ENCODE measurements around the gene BTG3.

The BTG3 gene

DNA sequence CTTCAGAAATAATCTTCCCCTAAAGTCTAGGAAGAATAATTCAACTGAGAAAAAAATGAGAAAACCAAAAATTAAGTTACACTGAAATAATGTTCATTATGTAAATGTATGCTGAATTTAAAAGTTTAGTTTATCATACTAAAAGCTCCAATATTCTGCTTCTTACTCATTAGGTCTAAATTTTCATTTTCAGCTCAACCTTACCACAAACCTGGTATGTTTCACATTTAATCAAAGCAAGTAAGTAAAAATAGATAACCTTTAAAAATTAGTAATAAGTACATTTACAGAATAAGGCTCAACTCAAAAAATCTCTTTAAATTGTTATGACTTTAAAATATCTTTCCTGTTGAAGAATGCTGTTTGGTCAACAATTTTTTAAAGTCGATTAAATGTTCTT is 15.0 kb downstream of the BTG3 start:
- H3K4me3 ChIP-seq, result no peak overlapping the region
- no peak overlapping the region for H3K27ac ChIP-seq

- Histone ChIP-seq H3K27ac (no peak overlapping the region), H3K4me3 (no peak overlapping the region)
Observed at GRCh38 chr21:17590430-17590829, 22.3 kb downstream of the BTG3 start.

GRCh38 chr21:17585875-17586450 is 26.7 kb downstream of the BTG3 start:
- no peak overlapping the region for H3K4me3 ChIP-seq
- no peak overlapping the region for H3K27ac ChIP-seq

DNA sequence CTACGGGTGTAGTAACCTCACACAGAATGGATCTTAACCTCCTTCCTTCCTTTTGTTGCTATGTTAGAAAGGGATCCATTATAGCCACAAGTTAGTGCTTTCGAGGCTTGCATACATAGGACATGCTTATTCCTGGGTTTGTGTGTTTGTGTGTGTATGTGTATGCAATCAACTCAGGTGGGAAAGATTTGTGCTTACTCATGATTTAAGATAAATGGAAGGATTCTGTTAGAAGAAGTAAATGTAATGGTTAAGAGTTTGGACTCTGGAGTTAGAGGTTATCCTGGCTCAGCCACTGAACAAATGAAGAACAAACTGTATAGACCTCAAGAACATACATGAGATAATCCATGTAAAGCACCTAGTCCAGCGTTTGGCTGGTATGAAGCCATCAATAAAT is 28.8 kb downstream of the BTG3 start:
- Histone ChIP-seq H3K27ac (no peak overlapping the region), H3K4me3 (no peak overlapping the region)

DNA sequence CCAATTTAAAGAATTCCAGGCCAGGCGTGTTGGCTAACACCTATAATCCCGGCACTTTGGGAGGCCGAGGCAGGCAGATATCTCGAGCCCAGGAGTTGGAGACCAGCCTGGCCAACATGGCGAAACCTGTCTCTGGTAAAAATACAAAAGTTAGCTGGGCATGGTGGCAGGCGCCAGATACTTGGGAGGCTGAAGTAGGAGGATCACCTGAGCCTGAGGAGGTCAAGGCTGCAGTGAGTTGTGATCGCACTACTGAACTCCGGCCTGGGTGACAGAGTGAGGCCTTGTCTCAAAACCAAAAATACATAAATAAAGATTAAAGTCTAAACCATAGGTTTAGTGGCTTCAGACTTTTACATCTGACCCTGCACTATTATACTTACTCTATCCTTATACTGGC is 32.4 kb downstream of the BTG3 start:
- H3K4me3 ChIP-seq, result no peak overlapping the region

GRCh38 chr21:17578876-17579275 is 33.8 kb downstream of the BTG3 start:
- H3K4me3 ChIP-seq, result no peak overlapping the region
- H3K27ac ChIP-seq, result no peak overlapping the region

More for the DNA sequence above, 32.4 kb downstream of the BTG3 start:
- H3K27ac ChIP-seq, result no peak overlapping the region

DNA sequence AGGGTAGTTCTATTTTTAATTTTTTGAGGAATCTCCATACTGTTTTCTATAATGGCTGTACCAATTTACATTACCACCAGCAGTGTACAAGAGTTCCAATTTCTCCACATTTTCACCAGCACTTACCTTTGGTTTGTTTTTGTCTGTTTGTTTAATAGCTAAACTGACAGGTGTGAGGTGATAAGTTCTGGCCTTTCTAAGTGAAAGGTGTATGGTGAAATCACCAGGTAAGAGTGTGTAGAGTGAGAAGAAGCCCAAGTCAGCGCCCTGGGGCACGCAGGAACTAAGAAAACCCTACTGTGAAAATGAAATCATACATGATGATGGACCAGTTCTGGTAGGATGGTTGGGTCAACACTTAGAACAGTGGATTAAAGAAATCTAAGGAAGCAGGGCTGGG is 34.5 kb downstream of the BTG3 start:
- H3K27ac ChIP-seq, result no peak overlapping the region

GRCh38 chr21:17577701-17578100 is 35.0 kb downstream of the BTG3 start:
- H3K27ac ChIP-seq, result no peak overlapping the region
- H3K4me3 ChIP-seq, result no peak overlapping the region

More for the DNA sequence above, 34.5 kb downstream of the BTG3 start:
- H3K4me3 ChIP-seq, result no peak overlapping the region

DNA sequence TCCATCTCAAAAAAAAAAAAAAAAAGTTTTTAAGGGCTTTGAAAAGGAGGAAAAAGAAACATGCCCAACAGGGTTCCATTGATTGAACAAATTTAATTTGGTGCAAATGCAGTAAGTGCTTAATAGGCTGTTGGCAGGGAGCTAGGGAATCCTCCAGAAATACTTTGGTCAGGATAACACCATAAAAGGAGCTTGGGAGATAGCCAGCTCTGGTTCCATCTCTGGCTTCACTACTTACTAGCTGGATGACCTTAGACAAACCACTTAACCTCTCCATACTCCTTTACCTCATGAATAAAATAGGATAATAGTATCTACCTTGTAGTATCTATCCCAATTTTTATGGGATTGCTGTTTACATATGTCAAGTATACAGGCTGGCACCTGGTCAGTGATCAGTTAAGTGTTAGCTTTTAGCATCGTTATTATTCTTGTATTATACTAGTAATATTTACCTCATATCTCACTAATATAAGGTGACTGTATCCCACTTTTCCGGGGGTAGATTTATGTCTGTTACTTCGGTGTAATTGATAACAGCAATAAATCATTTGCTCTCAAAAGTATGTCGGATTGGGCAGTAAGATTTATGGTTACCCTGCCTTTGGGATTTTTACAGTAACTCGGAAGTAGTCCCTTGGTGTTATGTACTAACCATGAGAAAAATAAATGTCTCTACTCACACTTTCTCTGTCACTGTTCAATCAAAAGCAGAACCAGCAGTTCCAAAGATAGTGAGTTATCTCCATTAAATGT is 36.4 kb downstream of the BTG3 start:
- H3K27ac ChIP-seq, result no peak overlapping the region

DNA sequence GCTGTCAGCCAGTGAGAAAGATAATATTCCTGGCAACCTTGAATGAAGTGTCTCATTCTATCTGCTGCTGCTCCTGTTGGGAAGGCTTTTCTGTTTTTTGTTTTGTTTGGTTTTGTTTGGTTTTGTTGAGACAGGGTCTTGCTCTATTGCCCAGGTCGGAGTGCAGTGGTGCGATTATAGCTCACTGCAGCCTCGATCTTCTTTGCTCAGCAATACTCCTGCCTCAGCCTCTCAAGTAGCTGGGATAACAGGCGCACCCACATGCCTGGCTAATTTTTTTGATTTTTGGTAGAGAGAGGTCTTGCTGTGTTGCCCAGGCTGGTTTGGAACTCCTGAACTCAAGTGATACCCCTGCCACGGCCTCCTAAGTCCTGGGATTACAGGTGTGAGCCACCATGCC is 37.6 kb downstream of the BTG3 start:
- no peak overlapping the region for H3K4me3 ChIP-seq
- H3K27ac ChIP-seq, result no peak overlapping the region

More for the DNA sequence above, 36.4 kb downstream of the BTG3 start:
- H3K4me3 ChIP-seq, result no peak overlapping the region

DNA sequence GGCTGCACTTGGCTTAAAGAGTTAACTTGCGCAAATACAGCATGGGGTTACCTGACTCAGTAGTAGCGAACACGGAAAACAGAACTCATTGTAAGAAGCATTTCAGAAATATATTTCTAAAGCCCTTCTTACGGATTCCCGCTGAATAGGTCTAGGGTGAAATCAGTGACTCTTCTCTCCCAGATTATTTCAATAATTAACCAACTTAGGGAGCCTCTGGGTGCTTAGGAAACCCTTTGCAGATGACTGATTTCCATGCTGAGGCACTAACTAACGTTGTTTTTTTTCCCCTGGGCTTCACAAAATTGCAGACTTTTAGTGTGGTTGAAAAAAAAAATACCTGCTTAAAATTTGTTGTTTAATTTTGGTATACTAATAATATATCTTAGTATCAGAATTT is 40.3 kb downstream of the BTG3 start:
- H3K4me3 ChIP-seq, result no peak overlapping the region

DNA sequence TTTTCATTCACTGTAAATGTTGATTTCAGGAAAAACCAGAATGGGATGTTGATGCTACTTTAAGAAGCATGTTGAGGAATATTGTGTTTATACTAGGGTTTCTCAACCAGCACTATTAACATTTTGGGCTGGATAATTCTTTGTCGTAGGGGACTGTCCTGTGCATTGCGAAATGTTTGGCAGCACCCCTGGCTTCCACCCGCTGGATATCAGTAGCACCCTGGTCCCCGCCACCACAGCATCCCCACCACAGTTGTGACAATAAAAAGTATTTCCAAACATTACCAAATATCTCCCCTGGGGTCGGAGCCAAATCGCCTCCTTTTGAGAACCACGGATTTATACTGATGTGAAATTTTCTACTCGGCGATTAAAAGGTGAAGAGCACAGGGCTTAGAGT is 41.9 kb downstream of the BTG3 start:
- Histone ChIP-seq H3K4me3 (no peak overlapping the region), H3K27ac (no peak overlapping the region)

More for the DNA sequence above, 40.3 kb downstream of the BTG3 start:
- H3K27ac ChIP-seq, result no peak overlapping the region

- Histone ChIP-seq H3K27ac (no peak overlapping the region), H3K4me3 (no peak overlapping the region)
Observed at GRCh38 chr21:17560377-17561025, 52.2 kb downstream of the BTG3 start.

DNA sequence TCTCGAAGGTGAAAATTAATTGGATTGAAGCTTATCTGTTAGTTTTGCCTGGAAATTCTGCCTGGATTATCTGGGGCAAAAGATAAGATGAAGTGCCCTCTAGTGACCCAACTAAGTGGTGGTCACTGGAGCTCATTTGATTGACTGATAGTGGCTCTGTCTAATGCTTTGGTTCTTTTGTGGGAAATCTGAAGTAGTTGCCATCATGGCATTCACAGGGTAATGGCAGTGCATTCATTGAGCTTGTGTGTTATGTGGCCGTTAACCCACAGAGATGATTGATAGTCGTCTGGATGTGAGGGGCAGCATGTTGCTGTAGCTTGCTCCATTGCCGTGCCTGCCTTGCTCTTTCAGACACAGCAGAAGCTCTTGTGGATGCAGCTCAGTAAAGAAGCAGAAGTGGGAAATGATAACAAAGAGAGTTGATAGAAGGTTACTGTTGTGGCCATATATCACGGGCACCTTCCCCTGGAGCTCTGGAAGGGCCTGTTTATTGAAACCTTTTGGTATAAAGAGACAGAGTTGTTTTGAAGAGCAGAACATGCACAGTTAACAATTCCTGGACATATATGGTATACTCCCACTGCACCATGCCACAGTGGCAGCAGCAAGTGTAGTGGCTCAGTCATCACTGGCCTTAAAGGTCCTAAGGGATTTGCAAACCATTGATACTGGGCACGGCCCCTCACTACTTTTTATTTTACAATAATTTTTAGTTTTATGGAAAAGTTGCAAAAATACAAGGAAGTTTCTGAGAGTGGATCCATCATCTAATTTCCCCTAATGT is 57.8 kb downstream of the BTG3 start:
- Histone ChIP-seq H3K27ac (no peak overlapping the region), H3K4me3 (no peak overlapping the region)

DNA sequence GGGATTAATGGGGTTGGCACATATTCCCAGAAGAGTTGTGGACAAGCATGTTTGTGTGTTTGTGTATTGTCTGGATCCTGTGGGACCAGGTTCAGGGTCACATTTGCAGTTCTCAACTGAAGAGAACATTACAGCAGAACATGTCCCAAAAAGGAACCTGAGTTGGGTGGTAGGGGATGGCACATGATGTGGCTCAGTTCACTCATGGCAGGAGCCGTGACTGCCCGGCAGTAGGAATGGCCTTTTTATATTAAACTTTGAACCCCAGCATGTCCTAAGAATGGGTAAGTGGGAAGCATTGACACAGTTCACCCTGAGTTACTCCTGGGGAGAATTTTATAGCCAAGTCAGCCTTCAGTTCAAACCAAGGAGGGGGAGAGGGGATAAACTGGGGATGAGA is 58.6 kb downstream of the BTG3 start:
- no peak overlapping the region for H3K27ac ChIP-seq
- H3K4me3 ChIP-seq, result no peak overlapping the region

- H3K27ac ChIP-seq, result no peak overlapping the region
Observed at GRCh38 chr21:17552410-17552809, 60.3 kb downstream of the BTG3 start.

GRCh38 chr21:17550671-17551308 is 61.9 kb downstream of the BTG3 start:
- H3K27ac ChIP-seq, result no peak overlapping the region

More at GRCh38 chr21:17552410-17552809, 60.3 kb downstream of the BTG3 start:
- no peak overlapping the region for H3K4me3 ChIP-seq

GRCh38 chr21:17548262-17548661 is 64.4 kb downstream of the BTG3 start:
- H3K27ac ChIP-seq, result no peak overlapping the region
- H3K4me3 ChIP-seq, result no peak overlapping the region

More at GRCh38 chr21:17550671-17551308, 61.9 kb downstream of the BTG3 start:
- no peak overlapping the region for H3K4me3 ChIP-seq

- no peak overlapping the region for H3K27ac ChIP-seq
- no peak overlapping the region for H3K4me3 ChIP-seq
Observed at GRCh38 chr21:17545007-17545406, 67.7 kb downstream of the BTG3 start.
